Measurements from ENCODE around the gene CERS2. TPM values are rescaled to one million over a fixed set of nuclear protein-coding genes. Genes with fewer than 3 reads are reported as not detected.
A peak's percentile ranks its signal among the peaks of the same experiment; 100 is the strongest.

Gene CERS2, protein sequence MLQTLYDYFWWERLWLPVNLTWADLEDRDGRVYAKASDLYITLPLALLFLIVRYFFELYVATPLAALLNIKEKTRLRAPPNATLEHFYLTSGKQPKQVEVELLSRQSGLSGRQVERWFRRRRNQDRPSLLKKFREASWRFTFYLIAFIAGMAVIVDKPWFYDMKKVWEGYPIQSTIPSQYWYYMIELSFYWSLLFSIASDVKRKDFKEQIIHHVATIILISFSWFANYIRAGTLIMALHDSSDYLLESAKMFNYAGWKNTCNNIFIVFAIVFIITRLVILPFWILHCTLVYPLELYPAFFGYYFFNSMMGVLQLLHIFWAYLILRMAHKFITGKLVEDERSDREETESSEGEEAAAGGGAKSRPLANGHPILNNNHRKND
- polyA plus RNA-seq (2013, experiment 1 of 2; ENCODE audit: insufficient read length): 222 TPM
- 194 TPM for polyA plus RNA-seq (2013, experiment 2 of 2; ENCODE audit: insufficient read length)

DNA sequence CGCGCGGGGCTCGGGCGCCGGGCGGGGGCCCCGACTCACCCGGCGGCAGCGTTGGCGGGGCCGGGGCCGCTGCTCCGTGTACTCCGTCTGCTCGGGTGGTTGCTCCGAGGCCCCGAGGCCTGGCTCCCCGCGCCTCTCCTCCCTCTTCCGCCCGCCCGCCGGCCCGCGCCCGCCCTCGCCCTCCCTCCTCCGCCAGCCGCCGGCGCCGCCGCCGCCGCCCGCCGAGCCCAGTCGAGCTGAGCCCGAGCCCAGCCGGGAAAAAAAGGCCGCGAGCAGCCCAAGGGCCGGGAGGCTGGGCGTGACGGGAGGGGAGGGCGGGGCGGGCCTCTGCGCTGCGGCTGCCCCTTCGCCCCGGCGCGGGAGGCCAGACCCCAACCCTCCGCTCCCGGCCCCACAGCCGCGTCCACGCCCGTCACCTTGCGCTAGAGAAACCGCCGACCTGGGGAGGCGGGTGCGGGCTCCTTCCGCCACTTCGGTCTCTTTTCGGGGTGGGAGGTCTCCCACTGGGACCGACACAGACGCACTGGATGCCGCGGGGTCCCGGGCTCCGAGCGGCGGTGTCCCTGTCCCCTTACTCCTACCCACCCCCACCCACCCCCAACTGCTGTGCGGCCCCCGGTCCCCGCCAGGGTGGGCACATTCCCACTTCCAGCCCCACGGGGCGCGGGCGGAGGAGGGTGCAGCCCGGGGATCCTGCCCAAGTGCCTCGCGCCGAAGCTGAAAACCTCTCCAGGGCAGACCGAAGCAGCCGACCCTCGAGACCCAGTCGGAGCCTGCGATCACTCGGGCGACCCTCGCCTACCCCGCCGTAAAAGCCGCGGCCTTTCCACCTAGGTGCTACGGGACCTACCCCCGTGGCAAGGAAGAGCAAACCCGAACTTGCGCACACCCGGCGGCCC, at the start of gene CERS2:
CERS2 (minus strand) TSS at position 256 of the 899 bp plus-strand sequence. CDS start 5,745 bp downstream, outside the sequence.
- DNase-seq: peak; percentile 86

DNA sequence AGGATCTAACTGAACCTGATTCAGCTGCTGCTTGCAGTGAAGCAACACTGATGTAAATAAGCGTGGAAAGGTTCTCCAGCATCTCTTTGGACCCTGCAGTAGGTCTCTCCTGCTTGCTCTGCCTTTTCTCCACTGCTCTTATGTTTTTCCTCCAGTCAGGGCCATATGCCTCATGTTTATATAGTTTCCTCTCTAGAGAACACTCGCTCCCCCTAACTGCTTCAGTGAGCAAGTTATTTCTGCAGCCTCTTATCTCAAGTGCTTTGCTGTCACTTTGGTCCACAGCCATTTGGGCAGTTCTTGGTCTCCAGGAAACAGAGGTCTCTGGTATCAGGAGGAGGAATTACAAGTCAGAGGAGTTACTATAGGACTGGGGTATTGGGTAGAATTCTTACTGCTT, 38.9 kb upstream of the CERS2 start:
- DNase-seq: no peak

DNA sequence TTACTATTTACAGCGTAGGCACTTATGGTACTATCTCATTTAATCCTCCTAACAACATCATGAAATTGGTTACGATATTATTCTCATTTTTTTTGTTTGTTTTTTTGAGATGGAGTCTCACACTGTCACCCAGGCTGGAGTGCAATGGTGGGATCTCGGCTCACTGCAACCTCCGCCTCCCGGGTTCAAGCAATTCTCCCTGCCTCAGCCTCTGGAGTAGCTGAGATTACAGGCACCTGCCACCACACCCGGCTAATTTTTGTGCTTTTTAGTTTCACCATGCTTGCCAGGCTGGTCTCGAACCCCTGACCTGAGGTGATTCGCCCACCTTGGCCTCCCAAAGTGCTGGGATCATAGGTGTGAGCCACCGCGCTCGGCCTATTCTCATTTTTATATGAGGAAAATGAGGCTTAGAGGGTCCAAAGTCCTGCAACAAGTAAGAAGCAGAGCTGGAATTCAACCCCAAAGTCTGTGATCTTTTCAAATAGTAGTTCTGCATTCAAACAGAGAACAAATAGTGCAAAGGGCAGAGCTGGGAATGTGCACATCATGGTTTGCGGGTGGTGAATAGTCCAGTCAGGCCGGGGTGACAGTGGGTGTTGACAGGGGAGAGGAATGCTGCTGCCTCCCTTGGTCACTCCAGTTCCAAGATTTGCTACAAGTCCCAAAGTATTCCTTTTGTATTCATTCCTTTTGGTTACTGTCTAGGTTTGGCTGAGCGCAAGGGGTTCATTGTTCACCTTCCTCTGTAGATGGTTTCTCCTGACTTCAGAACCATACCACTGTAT, 38.2 kb upstream of the CERS2 start:
- DNase-seq: no peak

DNA sequence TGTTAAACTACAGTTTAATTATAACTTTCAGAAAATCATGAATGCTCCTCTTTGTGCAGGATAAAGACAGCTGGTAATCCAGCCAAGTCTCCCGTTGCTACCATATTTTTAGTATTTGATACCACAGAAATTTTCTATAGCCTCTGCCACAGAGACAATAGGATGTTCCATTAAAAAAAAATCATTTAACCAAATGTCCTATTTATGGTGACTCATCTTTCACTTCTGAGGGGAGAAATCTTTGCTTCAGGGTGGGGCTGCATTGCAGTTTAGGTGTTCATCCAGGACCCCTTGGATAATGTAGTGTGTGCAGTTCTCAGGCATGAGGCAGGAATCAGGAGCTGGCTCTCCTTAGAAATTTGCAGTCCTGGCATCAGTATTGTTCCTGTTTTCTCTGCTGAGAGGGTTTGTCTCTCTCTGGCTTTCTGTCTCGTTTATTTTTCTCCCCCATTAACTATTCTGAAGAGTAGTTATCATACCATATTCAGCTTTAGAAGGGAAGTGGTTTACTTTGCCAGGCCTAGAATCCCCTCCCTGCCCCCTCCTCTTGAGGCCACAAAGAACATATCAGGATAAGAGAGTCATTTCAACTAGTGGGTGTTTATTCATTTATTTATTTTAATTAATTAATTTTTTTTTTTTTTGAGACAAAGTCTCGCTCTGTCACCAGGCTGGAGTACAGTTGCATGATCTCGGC, 36.7 kb upstream of the CERS2 start:
- DNase-seq: peak; percentile 23

DNA sequence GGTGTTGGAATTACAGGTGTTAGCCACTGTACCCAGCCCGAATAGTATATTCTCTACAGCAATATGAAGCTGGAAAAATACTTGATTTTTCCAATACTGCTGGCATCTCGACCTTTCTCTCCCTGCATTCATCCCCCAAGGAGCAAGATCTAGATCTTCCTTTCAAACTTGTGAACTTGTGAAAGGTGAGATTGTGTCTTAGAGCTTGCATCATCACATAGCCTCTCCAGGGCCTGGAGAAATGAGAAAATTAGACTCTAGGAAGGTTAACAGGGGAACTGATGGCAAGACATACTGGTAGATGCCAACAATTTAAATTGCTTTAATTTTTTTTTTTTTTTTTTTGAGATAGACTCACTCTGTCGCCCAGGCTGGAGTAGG, 35.7 kb upstream of the CERS2 start:
- no peak for DNase-seq

DNA sequence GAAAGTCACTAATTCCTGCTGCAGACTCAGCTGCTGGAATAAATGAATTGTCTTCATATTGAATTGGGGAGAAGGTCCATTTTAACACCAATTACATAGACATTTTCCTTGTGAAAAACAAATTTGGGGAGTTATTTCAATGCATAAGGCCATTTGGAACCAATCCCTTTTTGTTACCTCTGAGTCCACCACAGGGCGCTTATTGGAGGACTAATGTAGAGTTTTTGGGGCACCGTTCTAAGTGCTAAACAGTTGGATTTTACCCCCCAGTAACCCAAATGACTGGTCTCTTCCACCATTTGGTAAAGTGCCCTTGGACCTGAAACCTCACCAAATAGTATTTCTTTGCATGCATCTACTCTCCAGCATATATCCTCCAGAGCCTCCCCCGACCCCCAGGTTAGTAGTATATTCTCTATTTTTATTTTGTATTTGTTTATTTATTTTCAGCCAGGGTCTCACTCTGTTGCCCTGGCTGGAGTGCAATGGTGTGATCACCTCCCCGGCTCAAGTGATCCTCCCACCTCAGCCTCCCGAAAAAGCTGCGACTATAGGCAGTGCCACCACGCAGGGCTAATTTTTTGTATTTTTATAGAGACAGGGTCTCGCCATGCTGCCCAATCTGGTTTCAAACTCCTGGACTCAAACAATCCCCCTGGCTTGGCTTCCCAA, 35.2 kb upstream of the CERS2 start:
- DNase-seq: no peak

DNA sequence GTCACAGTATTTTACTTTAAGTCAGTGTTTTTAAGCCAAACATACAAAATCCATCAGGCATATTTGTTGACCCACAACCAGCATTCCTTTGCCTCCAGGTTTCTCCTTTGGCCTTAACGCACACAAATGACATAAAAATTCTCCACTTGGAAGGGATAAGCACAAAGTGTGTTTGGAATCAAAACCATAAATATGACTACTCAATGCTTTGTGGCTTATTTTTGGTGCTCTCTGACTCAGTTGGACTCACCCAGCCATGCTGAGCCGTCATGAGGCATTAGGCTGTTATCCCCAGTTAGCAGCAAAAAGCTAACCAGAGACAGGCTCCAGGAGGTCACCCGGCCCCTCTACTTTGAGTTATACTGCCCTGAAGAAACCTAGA, 34.6 kb upstream of the CERS2 start:
- DNase-seq: peak; percentile 43

DNA sequence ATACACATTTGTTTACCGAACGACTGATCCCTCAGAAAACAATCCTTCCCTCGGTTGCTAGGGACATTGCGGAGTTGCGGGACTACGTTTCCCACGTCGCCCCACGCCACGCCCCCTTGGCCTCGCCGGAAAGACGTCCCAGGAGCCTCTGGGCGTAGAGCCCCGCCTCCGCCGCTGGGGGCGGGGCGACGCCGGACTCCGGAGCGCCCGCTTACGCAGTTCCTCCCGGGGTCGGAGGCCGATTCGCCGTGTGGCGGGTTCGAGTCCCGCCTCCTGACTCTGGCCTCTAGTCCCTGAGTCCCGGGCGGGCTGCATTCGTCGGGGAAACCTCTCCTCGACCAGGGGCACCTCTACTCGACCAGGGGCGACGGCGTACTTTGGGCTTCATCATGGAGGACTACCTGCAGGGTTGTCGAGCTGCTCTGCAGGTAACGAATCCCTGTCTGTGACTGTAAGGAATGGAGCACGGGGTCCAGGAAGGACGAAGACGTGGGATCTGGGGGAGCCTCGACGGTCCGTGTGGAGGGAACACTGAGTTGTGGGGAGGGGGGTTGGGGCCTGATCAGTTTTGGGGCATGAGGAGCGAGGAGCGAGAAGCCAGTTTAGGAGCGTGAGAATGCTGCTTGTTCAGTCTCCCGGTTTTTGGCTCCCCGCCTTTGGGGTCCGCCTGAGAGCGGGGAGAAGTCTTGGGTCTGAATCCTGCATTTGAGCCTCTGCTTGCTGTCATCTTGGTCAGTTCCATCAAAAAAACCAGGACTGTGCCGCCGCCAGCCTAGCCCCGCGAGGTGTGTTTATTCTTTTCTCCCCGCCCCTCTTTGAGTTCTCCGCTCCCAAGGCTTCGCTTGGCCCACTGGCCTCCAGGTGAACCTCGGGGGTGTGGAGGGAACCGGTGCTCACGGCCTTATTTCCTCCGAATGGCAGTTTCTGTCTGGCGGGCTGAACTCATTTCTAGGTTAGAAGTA, 33.9 kb upstream of the CERS2 start, which contains the start of gene PRUNE1:
PRUNE1 (plus strand) TSS at position 206 of the 962 bp plus-strand sequence; CDS start at position 390, 184 bp downstream.
- peak; percentile 94 for DNase-seq

DNA sequence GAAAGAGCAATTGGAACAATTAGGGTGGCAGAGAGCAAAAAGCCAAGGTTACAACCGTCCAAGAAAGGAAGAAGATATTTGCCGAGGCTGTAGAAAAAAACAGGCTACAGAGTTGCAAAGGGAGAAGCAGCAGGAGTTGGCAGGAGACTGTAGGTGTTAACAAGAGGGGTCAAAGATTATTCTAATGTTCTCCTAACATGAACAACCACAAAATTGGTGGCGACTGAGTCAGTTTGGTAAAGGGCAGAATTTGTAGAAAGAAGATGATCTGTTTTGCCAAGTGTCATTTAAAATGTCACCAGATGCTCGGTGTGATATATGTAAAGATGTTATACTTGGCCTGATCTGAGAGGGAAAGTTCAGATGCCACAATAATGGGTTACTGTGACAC, 33.2 kb upstream of the CERS2 start:
- DNase-seq: no peak

DNA sequence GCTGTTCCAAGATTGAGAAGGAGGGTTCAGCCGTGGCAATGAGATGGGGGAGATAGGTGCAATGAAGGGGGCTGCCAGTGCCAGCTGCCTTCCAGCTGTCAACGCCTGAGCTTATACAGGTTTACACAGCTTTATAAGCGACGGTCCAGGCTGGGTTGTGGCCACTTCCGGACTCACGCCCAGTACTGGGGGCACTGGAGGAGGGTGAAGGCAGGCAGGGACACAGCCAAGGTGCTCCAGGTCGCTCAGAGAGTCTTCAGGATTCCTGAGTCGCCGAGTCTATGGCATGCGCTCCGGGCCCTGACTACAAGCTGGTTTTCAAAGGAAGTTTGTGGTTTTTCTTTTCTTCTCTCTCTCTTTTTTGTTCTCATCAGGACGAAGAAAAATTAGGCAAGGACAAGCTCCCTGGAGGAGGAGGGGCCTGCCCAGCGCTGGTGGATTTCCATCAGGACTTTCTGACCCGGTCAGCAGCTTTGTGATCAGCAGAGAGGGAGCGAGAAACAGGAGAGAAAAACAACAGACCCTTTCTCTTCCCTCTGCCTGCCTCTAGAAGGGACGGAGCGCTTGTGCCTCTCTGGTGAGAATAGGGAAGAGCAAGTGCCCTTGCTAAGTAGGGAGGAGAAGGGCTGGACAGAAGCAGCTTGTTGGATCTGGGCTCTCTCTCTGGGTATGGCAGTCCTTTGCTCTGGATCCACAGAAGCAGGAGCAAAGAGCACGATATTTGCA, 31.9 kb upstream of the CERS2 start, which contains the start of gene MINDY1:
MINDY1 (minus strand) TSS at position 576 of the 726 bp plus-strand sequence. CDS start 4,285 bp downstream, outside the sequence.
- DNase-seq: peak; percentile 86

DNA sequence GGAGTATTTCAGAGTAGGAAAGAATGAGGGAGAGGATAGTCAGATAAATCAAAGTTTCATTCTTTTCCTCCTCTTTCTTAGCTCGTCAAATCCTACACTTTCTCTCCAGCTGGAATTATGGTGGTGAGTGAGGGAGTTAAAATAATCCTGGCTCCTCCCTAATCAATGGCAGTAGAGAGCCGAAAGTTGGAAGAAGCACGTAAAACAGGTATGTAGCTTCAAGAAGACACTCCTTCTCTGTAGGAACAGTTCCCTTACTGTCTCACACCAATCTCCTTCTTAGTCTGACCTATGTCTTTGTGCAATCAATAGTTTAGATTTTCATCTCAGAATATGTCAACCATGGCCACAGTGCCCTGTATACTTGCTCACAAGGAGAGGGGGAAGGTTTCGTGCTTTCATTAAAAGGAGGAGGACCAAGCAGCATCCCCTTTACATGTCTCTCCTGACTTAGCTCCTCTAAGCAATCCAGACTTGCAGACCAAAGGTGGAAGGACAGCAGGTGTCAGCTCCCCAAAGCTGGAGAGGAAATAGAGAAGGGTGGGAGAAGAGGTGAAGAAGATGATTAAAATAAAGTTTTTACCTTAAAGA, 31.2 kb upstream of the CERS2 start:
- no peak for DNase-seq

DNA sequence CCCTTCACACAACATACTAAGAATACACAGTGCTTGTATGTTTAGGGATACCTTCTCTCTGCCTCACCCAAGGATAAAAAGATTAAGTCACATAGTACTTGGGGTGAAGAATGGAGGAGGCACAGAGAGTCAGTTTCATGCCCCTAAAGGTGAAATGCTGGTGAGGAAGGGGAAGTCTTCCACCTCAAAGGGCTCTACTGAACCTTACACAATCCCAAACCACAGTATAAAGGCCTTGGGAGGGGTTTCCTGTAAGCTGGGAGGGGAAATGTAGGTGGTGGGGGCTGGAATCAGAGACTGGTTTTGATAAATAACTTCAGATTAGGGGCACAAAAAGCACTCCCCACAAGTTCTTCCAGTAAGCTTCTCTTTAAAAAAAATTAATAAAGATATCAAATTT, 28.5 kb upstream of the CERS2 start:
- DNase-seq: no peak

DNA sequence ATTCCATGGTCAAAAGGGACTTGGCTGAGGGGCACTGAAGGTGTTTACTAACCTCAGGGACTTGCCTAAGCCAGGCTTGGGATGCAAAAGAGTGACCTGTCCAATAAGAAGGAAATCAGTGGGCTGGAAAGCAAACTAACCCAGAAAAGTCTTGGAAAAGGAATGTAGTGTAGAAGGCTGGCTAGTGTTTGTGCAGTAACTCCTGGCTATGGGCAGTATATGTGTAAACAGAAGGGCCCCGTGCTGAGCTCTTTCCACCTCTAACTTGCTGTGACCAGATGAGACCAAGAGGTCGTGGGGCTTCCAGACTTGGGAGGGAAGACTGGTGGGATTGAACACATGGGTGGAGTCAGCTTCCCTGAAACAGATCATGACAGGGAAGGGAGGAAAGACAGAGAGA, 28.0 kb upstream of the CERS2 start:
- DNase-seq: no peak

DNA sequence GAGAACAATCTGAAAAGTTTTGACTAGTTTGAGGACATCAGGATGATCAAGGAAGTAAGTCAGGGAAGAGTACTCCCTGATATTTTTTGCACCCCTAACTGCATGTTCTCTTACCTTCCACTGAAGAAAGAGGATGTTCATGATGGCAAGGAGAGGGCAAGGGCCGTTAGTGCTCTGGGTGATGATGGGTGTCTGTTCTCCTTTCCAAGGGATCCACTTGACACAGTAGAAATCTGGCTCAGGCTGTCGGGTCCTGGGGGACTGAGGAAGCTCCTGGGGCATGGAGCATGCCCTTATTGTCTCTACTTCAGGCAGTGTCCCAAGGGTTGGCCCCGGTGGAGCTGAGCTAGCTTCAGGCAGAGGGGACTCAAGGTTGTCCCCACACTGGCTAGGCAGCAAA, 27.4 kb upstream of the CERS2 start:
- no peak for DNase-seq

DNA sequence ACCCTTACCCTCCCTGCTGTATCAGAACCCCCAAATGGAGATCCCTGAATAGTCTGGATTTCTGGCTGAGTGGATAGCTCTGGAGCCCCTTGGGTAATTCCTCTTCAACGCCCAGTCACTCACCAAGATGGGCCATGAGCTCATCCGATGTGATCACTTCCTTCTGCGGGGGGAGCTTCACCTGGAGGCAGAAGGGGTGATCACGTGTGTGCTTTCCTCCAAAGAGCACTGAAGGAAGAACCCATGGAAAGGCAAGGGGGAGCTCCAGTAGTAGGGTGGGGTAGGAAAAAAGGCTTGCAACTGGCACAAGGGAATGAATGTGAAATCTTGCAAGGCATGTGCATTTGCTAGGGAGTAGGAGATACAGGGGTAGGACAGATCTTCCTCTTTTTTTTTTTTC, 27.0 kb upstream of the CERS2 start:
- DNase-seq: no peak

DNA sequence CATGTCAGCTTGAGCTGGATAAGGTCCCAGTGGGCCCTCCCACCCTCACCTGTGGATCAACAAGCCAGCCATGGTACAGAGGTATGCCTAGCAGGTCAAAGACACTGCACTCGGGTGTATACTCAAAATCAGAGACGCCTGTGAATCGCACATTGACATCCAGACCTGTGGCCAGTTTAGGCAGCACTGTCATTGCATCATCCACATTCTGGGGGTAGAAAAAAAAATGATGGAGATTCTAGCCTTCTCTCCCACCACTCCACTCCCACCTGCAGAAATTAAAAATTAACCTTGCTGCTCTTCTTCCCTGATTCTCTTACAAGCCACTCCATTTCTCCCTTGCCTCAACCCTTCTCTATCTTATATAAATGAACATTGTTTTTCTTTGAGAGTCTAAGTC, 25.8 kb upstream of the CERS2 start:
- no peak for DNase-seq

DNA sequence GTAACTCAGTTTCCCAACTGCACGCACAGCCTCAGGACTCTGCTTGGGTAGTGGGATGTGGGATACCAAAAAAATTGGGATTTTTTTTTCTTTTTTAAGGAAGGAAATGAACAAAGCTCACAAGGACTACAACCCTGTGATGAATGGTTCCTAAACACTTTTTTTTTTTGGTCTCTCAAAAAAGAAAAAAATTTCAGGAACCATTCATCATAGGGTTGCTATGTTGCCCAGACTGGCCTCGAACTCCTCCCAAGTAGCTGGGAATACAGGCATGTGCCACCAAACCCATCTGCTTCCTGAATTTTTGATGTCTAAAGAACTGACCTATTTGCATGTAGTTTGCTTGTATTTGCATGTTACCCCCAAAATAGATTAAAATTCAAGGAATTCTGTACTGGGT, 25.3 kb upstream of the CERS2 start:
- DNase-seq: no peak

DNA sequence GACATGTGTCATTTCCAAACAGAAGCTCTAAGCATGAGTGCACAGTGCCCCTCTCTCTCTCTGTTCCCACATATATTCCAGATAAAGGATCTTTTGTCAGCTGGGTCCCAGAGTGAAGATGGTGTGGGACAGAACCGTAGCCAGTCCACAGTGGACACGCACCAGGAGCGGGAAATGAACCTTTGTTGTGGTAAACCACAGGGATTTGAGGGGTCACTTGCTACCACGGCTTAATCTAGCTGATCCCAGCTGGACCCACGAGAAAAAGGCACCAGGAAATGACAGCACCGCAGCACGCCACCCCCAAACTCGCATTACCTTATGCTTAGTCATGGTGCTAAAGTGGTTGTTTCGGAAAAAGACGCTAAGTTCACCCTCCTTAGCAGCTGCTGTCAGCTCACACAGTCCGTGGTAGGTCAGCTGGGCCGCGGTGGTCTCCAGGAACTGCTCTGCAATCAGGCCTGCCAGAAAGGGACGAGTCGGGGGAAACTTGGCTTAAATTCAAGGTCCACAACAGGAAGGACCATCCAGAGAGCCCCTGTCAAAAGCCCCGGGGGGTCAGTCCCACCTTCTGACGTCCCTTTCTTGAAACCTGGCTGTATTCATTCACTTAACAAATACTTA, 24.5 kb upstream of the CERS2 start:
- DNase-seq: peak; percentile 43

Measured in fibroblast of skin of back (primary cell).